Esophagus mucosa (tissue), 1 donor: ENCODE results near the gene ADARB2. TPM values are rescaled to one million over a fixed set of nuclear protein-coding genes. Genes with fewer than 3 reads are reported as not detected.

ENCODE experiments used
- ATAC-seq: fragments of 200-7000 bp; cut with Tn5 transposase; one replicate; pipeline ENCODE4 v1.9.1; 2020
- total RNA-seq: library from RNA; stranded (reverse); gene quantifications from one replicate; pipeline ENCODE4 v1.2.4, GENCODE V29; 2023
- donor health status: DM: yes; HTN: yes; CAD: no.

ADARB2 gene
- total RNA-seq, 1 donor from 2014 or later = 0.20 TPM

DNA sequence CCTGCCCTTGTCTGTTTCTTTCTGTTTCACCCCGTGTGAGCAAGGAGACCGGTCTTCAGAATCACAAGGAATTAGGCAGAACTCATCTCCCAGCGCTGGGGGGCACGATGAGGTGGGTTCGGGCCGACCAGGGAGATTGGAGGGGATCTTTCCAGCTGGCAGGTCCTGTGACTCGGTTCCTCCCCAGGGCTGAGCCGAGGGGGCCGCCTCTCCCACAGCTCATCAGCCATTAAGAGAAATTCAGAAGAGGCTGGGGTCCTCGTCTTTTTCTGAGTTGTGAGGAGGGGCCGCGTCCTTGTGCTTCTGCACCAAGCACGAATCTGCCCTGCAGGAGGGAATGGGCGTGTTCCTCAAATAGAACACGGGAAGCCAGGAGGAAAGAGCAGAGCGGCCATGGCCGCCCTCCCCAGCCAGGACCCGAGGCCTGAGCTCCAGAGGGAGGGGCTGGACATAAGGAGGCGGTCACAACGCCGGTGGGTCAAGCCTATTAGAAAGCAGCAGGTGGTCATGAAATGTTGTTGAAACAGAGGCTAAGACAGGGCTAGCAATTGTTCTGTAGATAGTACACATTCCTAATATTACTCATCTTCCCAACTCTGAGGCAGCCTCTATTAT lies 125.3 kb downstream of the ADARB2 start:
- ATAC-seq = no peak

DNA sequence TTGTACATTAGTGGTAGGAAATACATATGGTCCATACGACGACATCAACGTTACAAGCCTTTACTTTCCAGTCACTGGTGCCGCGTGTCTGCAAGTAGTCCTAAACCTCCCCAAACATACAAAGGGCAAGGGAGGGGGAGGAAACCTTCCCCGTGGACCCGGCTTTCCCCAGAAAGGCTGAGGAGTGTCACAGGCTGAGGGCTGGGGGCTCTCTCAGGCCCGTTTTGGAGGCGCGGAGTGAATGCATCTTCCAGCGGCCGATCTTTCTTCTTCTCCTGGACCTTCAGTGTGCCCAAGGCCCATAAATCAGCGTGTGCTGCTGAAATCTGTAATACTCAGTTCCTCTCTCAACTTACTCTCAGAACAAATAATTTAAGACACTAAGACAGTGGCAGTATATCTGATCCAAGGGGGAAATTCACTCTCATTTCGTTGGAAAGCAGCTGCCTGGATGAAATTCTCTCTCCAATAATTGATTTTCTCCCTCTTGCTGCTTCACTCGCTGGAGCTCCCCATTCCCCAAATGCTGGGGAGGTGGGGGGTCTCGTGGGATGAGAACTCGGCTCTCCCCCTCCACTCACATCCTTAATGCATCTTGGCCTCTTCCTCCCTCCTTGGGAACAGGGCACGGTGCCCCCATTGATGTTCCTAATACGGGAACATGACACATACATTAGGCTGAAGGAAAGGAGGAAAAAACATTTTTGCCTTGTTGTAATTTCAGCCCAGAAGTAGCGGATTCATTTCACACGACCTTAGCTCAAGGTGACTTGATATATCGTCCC lies 126.1 kb downstream of the ADARB2 start:
- ATAC-seq = no peak

DNA sequence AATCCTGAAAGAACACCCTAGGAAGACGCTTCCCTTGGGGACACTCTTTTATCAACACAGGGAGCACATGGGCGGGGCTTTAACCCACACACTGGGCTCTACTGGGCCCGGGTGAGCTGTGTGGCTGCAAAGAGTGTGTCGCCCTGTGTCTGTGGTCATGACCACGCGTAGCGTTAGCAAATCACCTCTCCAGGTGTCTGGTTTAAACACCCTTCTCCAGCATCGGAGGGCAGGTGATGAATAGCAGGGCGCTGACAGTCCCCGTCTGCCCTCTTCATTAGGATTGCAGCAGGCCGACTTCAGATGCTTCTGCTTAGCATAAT lies 127.7 kb downstream of the ADARB2 start:
- no peak for ATAC-seq

DNA sequence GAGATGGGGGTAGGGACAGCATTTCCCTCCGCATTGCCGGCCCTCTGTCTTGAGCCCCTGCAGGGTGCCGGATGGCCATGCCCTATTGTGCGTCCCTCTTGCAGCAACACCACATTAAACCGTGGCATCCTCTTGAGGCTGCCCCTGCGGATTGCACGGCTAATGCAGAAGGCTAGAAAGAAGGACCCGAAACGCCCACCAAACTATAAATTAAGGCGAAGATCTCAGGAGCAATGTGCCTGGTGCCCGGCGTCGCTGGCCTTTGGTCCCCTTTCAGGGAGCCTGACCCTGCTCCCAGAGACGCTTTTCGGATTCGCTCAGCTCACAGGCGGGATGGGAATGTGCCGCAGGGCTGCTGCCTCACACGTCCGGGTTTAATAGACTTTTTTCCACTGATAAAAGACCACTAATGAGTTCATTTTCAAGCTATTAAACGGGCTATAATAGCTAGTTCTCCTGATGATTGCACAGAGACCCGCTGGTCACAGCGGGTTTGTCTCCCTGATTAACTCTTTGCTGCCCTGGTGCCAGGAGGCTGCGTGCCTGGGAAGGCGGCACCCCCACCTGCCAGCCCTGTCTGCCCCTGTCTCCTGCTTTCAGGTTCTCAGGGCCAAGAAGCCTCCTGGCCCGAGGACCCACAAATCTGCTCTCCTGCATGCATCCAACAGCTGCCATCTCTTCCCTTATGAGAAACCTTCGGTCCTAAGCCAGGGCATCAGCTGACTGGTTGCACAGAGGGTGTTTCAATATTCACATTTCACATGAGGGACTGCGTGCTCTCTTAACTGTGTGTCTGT lies 128.3 kb downstream of the ADARB2 start:
- no peak for ATAC-seq

DNA sequence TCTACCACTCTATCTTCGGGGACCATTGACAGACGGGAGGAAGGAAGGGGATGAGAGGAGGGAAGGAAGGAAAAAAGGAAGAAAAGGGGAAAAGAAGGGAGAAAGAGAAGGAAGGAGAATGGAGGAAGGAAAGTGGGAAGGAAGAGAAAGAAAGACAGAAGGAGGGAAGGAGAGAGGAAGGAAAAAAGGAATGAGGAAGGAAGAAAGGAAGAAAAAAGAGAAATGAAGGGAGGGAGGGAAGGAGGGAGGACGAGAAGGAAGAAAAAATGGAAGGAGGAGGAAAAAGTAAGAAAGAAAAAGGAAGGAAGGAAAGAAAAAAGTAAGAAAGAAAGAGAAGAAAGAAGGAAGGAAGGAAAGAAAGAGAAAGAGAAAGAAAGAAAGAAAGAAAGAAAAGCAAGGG lies 128.9 kb downstream of the ADARB2 start:
- ATAC-seq = no peak

DNA sequence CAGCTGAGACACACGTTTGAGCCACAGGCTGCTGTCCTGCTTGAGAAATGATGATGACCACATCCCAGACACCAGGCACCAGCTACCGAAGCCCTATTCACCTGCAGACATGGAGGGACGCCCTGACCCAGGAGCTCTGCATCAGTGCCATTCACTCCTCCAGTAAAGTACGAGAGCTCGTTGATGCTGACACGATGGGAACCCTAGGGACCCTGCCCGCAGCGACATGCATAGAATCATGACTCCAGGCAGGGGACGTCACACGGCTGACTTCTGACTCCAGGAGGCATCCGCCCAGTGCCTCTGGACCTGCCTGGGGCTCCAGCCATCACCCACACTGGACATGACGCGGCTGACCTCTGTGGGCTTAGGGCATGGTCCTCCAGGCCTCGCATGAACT lies 129.9 kb downstream of the ADARB2 start:
- no peak for ATAC-seq

- no peak for ATAC-seq
Measured at GRCh38 chr10:1605999-1606940, 131.1 kb downstream of the ADARB2 start.

- ATAC-seq = no peak
Measured at GRCh38 chr10:1605121-1605520, 132.2 kb downstream of the ADARB2 start.

- no peak for ATAC-seq
Measured at GRCh38 chr10:1604246-1604645, 133.1 kb downstream of the ADARB2 start.

DNA sequence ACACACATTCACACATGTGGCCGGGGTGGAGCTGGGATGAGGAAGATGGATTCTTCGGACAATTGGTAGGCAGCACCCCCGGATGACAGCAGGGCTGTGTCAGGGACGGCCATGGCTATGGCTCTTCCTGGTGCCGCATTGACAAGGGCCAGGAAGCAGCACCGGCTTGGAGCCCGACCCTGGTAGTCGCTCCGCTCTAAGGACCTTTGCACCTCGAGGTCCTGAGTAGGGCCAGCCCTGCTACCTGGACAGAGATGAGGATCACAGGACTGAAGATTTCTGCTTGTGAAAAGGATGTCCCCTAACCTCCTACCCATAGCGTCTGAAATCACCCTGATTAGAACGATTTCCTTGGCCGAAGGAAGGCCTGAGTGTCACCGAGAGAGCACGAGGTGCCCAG lies 134.1 kb downstream of the ADARB2 start:
- no peak for ATAC-seq

DNA sequence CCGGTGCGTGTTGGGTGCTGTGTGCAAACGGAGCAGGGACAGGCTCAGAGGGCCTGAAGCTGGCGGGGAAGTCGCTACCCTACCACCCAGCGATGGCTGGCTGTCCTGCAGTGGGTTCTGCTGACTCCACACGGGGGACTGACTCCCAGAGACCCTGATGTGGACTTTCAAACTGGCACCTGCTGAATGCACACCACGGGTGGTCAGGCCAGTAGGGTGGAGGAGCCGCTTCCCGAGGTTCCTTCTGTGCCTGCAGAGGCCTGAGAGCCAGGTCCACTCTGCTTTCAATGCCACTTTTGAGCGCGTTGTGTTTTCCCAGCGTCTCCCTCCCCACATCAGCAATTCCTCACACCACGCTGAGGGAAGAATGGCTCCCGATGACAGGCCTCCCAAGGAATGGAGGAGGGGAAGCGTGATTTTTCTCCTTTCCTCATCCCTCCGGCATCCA lies 135.3 kb downstream of the ADARB2 start:
- ATAC-seq = no peak

GRCh38 chr10:1601406-1601805 lies 135.9 kb downstream of the ADARB2 start:
- ATAC-seq = peak; percentile 36

DNA sequence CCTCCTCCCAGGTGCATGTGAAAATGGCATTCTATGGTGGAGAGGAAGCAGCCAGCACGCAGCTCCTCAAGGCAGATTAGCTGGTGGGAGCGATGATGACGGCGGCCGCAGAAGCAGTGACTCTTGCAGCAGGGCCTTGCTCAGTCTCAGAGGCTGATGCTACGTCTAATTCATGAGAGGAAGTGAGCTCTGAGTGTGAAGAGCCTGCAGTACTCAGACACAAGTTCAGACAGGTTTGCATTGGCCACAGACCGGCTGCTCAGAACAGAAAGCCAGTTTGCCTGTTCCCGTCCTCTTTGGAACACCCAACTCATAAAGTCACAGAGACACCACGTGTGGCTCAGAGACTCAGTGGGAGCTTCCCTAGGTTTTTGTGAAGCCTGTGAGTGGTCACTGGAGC lies 136.5 kb downstream of the ADARB2 start:
- ATAC-seq = peak; percentile 98

- no peak for ATAC-seq
Measured at GRCh38 chr10:1598393-1599153, 138.8 kb downstream of the ADARB2 start.

DNA sequence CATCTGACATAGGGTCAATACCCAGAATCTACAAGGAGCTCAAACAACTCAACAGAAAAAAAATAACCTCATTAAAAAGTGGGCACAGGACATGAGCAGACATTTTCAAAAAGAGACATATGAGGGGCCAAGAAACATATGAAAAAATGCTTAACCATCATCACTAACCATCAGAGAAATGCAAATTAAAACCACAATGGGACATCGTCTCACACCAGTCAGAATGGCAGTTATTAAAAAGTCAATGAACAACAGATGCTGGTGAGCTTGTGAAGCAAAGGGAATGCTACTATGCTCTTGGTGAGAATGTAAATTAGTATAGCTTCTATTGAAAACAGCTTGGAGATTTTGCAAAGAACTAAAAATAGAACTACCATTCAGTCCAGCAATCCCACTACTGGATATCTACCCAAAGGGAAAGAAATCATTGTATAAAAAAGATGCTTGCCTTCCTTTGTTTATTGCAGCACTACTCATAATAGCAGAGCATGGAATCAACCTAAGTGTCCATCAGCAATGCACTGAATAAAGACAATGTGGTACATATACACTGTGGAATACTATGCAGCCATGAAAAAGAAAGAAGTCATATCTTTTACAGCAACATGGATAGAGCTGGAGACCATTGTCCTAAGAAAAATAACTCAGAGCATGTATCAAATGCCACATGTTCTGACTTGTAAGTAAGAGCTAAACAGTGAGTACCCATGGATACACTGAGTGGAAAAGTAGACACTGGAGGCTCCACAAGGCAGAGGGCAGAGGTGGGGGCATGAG lies 139.8 kb downstream of the ADARB2 start:
- no peak for ATAC-seq

GRCh38 chr10:1596482-1597099 lies 140.7 kb downstream of the ADARB2 start:
- no peak for ATAC-seq

DNA sequence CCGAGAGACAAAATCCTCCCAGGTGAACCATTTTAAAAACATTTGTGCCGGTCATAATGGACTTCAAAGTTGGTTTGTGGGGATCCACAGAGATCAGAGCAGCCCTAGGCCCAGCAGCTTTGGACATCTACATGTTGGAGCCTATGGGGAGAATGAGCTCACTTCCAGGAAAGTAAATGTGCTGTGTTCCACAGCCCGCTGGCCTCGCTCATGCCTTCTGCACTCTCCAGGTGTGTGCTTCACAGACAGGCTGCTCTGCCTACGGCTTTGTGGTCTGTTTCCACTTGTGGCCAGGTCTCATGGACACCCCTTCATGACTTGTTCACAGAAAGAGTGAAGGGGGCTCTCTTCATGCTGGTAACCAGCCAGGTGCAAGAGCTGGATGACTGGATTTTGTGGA lies 141.6 kb downstream of the ADARB2 start:
- no peak for ATAC-seq

- no peak for ATAC-seq
Measured at GRCh38 chr10:1595242-1595600, 142.1 kb downstream of the ADARB2 start.

DNA sequence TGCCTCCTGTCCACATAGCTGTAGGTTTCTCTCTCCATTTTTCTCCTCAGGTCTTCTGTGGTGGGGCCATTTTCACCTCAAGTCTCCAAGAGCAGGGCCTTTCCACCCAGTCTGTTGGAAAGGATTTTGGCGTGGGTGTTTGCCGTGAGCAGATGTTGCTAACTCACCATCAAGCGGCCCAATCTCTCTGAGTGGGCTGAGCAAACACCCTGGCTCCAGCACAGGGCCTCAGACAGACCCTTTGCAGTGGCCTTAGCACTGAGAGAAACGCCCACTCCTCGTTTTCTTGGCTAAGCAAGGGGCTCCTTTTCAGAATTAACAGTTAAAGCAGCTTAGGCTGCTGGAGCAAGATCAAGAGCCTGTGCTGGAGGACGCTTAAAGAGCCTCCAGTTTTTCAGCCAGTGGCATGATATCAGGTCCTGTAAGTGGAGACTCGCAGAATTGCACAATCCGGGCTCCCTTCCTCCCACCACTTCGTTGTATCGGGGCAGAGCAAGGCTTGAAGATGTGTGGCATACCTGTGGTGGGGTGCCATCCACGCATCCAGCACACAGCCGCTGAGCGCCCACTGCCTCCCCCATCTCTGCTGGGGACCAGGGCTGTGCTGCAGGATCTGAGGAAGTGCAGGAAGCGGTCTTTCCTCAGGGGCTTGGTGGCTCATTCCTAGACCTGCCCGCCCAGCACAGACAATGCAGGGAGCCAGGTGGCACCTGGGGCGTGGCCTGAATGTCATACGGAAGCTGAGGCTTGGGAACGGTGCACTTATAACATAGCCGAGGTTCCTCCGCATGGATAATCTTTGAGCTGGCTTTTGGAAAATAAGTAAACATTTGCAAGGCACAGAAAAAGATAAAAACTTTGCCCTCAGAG lies 142.7 kb downstream of the ADARB2 start:
- no peak for ATAC-seq

- ATAC-seq = no peak
Measured at GRCh38 chr10:1591742-1592141, 145.6 kb downstream of the ADARB2 start.
